ENCODE data around the gene USF1. TPM values are rescaled to one million over a fixed set of nuclear protein-coding genes. Genes with fewer than 3 reads are reported as not detected.
"Not testable (repeated sequence)": the region's sequence is repeated elsewhere in the genome, so short reads cannot be mapped to it uniquely, and the experiment has no call there.

The USF1 gene
- polyA plus RNA-seq, 3 donors: 59.2 to 64.1 (median 63.6) TPM

- peak; percentile 89 for DNase-seq
These were observed 24.4 kb downstream of the USF1 start for GRCh38 chr1:161021165-161021969.

DNA sequence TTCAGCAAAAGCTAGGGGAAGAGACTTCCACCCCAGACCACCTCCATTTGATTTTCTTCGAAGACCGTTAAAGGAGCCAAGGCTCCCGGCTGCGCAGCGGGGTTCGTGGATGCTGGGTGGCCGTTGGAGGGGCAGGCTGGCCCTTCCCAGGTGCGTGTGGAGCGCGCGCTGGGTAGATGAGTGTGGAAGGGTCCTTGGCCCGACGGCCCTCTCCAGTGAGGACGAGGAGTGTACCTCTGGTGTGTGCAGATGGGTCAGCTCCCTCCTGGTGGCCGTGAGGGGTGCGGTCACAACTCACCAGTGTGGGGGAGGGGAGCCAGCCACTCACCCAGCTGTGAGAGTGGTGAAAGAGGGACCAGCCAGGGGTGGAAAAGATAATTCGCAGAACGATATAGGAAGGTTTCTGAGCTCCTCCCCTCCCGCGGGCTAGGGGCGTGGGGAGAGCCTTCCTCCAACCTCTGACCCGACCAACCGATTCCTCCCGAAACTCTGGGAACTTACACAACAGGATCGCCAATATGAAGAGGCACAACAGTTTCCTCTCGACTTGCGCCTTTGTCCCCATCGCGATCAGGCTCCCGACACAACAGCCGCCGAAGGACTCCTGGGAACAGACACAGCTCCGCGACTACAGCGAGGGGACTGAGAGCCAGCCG, 25.1 kb downstream of the USF1 start, which contains the start of gene F11R:
TSS of gene F11R (minus strand) at position 644 of the 656 bp plus-strand sequence. CDS start at position 565, 79 bp downstream.
- DNase-seq: peak; percentile 55

GRCh38 chr1:161019751-161020495, 25.9 kb downstream of the USF1 start:
- DNase-seq: no peak

DNA sequence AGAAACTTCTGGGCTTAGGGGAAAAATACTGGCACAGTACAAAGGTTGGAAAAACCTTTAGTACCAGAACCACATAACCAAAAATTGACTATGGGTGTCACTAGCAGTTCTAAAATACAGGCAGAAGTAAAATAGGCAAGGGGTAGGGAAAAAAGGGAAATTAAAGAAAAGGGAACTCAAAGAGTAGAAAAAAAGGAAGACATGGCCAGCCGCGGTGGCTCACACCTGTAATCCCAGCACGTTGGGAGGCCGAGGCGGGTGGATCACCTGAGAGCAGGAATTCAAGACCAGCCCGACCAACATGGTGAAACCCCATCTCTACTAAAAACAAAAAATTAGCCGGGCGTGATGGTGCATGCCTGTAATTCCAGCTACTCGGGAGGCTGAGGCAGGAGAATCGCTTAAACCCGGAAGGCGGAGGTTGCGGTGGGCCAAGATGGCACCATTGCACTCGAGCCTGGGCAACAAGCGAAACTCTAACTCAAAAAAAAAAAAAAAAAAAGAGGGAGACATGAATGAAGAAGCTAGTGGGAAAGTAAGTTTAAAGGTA, 26.6 kb downstream of the USF1 start:
- not testable (repeated sequence) for DNase-seq

DNA sequence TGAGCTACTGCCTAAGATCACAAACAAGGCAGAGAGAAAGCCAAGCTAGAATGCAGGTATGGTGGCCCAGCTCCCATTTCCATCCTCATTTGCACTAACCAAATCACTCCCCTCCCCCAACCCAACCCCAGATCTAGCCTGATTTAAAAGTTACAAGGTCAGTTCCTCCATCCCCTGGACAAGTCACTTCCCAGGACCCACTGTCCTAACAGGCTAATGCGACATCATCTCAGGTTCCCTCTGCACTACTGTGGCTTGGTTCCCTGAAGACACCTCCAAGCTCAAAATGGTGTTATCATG, 27.2 kb downstream of the USF1 start:
- DNase-seq: no peak

DNA sequence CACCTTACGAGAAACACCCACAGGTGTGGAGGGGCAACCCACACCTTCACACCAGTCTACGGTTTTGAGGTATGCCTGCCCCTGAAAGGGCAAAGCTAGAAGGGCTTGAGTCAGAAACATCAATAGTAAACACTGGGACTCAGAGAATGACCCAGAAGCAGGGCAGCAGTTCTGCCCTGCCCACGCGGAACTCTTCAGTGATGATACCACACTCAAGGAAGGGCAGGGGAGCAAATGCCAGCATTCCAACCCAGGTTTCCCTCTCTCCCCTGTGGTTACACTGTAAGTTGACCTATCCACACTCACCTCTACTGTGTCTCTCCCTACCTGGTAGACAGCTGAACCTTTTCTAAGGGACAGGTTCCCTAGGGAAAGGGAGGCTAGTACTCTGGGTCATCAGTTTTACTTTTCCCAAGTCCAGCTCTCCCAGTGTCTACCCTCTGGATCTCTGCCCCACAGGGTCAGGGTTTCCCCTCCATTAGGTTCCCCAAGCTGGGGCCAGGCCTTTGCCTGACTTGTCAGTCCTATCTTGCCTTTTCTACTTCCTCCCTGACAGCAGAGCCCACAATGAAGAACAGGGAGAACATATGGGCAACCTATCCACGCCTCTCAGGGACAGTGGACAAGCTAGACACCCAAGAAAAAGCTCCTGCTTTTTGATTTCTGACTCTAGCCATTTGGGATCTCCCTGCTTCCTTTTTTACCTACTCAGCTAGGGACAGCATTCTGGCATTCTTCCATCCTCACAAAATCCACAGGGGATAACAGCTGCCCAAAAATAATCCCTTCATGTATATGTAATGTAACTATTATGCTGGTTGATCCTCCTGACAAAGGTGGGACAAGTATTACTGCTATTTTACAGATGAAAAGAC, 27.8 kb downstream of the USF1 start:
- no peak for DNase-seq

DNA sequence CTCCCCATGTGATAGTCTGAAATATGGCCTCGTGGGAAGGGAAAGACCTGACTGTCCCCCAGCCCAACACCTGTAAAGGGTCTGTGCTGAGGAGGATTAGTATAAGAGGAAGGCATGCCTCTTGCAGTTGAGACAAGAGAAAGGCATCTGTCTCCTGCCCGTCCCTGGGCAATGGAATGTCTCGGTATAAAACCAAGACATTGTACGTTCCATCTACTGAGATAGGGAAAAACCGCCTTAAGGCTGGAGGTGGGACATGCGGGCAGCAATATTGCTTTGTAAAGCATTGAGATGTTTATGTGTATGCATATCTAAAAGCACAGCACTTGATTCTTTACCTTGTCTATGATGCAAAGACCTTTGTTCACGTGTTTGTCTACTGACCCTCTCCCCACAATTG, 28.6 kb downstream of the USF1 start:
- not testable (repeated sequence) for DNase-seq

DNA sequence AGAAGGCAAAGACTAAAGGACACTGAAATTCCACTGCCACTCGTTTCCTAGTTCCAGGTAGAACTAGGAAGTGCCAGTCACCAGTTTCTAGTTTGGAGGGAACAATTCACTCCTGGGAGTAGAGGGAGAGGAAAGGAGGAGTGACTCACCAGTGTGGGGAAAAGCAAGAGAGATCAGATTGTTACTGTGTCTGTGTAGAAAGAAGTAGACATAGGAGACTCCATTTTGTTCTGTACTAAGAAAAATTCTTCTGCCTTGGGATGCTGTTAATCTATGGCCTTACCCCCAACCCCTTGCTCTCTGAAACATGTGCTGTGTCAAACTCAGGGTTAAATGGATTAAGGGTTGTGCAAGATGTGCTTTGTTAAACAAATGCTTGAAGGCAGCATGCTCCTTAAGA, 29.1 kb downstream of the USF1 start:
- DNase-seq: not testable (repeated sequence)

- DNase-seq: peak; percentile 58
These were observed 32.1 kb downstream of the USF1 start for GRCh38 chr1:161013488-161014230.

DNA sequence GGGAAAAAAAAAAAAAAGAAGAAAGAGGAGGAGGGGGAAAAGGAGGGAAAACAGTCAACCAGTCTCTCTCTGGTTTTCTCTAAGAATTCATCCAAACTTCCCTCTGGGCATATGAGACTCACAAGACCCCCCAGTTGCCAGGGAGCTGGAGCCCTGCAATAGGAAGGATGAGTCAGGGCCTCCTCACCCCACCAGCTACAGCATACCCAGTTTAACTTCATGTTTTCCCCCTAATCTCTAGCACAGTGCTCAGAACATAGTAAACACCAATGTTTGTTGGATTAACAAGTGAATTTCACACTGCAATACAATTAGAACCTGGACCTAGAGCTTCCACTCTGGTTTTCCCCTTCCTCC, 32.7 kb downstream of the USF1 start:
- DNase-seq: no peak

- DNase-seq: no peak
These were observed 33.4 kb downstream of the USF1 start for GRCh38 chr1:161012420-161012819.

- DNase-seq: no peak
These were observed 36.1 kb downstream of the USF1 start for GRCh38 chr1:161009602-161010211.

DNA sequence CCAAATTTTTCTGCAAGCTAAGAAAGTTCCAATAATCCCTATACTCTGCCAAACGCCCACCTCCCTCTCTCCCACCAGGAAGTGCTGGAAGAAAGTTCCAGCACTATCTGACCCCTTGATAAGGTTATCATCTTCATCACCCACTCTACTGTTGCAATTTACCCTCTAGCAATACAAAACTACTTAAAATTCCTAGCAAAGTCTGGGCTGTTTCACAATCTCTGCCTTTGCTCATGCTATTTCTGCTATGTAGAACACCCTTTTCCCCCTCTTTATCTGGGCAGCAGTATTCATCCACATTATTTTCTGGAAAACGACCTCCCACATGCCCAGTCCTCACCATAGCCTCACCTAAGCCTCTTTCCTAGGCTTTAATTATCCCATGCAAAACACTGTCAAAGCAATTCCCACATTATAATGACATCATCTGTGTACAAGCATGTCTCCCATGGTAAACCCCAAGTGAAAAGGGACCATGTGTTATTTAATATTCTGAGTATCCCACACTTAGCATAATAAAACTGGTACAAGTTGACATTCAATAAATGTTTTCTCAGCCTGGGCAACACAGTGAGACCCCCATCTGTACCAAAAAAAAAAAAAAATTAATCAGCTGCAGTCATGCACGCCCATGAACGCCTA, 36.8 kb downstream of the USF1 start:
- peak; percentile 26 for DNase-seq

DNA sequence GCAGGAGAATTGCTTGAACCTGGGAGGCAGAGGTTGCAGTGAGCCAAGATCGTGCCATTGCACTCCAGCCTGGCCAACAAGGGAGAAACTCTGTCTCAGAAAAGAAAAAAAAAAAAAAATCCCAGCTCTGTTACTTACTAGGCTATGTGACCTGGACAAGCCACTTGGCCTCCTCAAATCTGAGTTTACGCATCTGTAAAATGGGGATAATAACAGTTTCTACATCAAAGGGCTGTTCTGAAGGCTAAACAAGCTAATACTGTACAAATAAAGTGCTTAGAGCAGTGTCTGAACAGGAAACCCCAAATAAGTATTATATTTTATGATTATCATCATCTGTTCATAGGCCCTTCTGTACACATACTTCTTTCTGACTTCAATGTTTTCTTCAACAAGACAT, 38.4 kb downstream of the USF1 start:
- DNase-seq: no peak

DNA sequence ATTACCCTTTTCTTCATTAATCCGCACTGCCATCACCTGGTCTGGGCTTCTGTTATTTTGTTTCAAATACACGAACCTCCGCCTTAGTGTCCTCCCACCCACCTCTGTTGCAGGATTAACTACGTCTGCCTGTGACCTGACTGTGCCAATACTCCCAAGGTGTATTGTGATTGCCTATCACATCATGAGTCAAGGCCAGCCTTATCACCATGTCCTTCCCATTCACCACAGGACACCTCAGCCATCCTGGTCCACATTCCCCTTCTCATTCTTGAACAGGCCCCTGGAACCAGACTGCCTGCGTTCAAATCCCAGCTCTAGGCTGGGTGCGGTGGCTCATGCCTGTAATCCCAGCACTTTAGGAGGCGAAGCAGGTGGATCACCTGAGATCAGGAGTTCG, 39.2 kb downstream of the USF1 start:
- no peak for DNase-seq

DNA sequence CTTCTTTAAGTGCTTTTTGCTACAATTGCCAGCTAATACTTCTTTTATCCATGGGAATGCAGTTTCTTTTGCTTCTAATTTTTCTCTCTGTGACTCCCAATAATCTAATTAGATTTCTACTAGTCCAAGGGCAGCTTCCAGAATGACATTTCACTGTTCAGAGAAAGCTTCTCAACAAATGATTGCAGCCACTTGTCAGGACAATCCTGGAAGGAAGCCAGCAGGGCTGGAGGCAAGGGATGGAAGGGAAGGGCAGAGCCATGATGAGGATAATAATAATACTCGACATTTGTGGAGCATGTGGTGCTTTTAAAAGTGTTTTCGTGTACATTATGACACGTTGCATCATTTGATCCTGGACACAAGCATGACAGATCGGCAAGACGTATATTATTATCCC, 44.3 kb downstream of the USF1 start:
- DNase-seq: no peak

DNA sequence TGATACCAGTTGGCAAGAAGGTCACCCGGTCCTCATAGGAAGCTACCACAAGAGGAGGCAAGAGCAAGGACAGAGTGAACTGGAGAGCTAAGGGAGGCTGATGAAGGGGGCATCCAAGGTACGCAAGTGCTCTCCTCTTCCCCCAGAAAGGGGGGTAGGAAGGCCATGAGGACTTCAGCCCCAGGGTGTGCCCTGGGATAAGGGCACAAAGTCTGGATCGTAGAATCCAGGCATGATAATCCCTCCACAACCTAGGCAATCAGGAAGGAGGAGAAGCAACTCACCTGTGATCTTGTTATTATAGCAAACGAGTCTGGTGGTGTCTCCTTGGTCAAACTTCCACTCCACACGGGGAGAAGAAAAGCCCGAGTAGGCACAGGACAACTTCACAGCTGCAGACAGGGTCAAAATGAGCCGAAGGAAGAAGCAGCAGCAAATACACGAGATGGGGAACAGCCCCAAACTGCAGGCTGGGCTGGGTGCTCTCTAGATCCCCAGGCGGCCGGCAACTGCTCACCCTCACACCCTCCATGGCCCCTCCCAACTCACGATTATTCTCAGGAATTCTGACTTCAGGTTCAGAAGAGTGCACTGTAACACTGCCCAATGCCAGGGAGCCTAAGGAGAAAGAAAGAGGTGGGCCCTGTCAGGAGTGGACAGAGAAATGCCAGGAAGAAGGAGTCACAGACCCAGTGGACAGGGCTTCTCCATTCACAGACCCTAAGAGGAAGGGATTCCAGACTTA, 44.9 kb downstream of the USF1 start:
- DNase-seq: no peak

- DNase-seq: no peak
These were observed 46.4 kb downstream of the USF1 start for GRCh38 chr1:160999376-160999775.
